Heart right ventricle (tissue), 16 donors: Measurements from ENCODE around the gene TPRG1L. TPM values are rescaled to one million over a fixed set of nuclear protein-coding genes. Genes with fewer than 3 reads are reported as not detected.

Experiments used
- ATAC-seq, 8 donors: fragments of 200-7000 bp; cut with Tn5 transposase; one replicate each; pipeline ENCODE4 v1.9.1; 2020; ENCODE audit warnings: mild to moderate bottlenecking in 8 of 8, moderate library complexity in 8 of 8, moderate number of reproducible peaks in 1 of 8
- DNase-seq, 2 donors: peaks; one replicate each; pipeline ENCODE4 v3.0.0-alpha.2; 2020
- H3K27ac ChIP-seq, 10 donors: fragments of 200-600 bp; sonication (generic) in 2 of 10; one replicate each; pipeline versions ENCODE4 v1.5.0 to v1.8.0; 2020 to 2022; ENCODE audit warnings: mild to moderate bottlenecking in 3 of 10
- H3K27me3 ChIP-seq, 7 donors: fragments of 200-600 bp; one replicate each; pipeline ENCODE4 v1.8.0; 2021 to 2022; ENCODE audit warnings: mild to moderate bottlenecking in 2 of 7
- H3K36me3 ChIP-seq, 9 donors: fragments of 200-600 bp; sonication (generic) in 1 of 9; one replicate each; pipeline versions ENCODE4 v1.5.0 to v1.8.0; 2020 to 2022; ENCODE audit warnings: mild to moderate bottlenecking in 2 of 9
- H3K4me1 ChIP-seq, 9 donors: fragments of 200-600 bp; sonication (generic) in 1 of 9; one replicate each; pipeline versions ENCODE4 v1.5.0 to v1.8.0; 2020 to 2022; ENCODE audit warnings: mild to moderate bottlenecking in 4 of 9
- H3K4me3 ChIP-seq, 10 donors: fragments of 200-600 bp; sonication (generic) in 2 of 10; one replicate each; pipeline versions ENCODE4 v1.5.0 to v1.8.0; 2020 to 2022; ENCODE audit warnings: mild to moderate bottlenecking in 7 of 10, moderate library complexity in 2 of 10
- H3K9me3 ChIP-seq, 11 donors: fragments of 200-600 bp in 10 of 11; sonication (generic) in 2 of 11; one replicate each; pipeline versions ENCODE4 v1.5.0 to v1.8.0; 2013 to 2022; ENCODE audit warnings: mild to moderate bottlenecking in 2 of 11, control low read depth in 1 of 11, moderate library complexity in 1 of 11
- WGBS, 2 donors: extraction: QIAGEN DNeasy Blood & Tissue Kit; methylation state at CpG; one replicate each; pipeline ENCODE4 v1.1.7; 2013; ENCODE audit warnings: inconsistent platforms in 1 of 2; 5-methylcytosine and 5-hydroxymethylcytosine counted together
- intact Hi-C, 10 donors: fragments of 100-400 bp; cut with DNase I; formaldehyde crosslinking; loops; one replicate each; pipeline versions ENCODE4 v1.11.1 to v1.14.2; 2022
- polyA plus RNA-seq, 2 donors: library from polyadenylated mRNA; stranded (reverse); fragments of 200-250 nt; gene quantifications; one replicate each; pipeline ENCODE4 v1.2.3, GENCODE V29; 2013
- total RNA-seq, 10 donors: library from RNA; stranded (reverse); fragmentation: NEBNext Ultra II Directional in 3 of 10; extraction: Animal tissue kit (Norgen Biotek cat#: 25700) in 3 of 10; gene quantifications; one replicate each; pipeline versions ENCODE4 v1.2.1 to v1.2.4, GENCODE V29; 2021 to 2023
- TF ChIP-seq, protein P1 (sequence below), 9 donors: fragments of 200-600 bp; sonication (generic) in 2 of 9; IDR thresholded peaks; one replicate each; pipeline versions ENCODE4 v1.5.0 to v1.8.0; 2021 to 2022; ENCODE audit warnings: antibody characterized with exemption in 9 of 9, mild to moderate bottlenecking in 5 of 9, moderate library complexity in 1 of 9
- donor health status: Arrhythmogenic right ventricular cardiomyopathy.
- donor health status: ischemic (EF 13 %, LVEDD 7.1; RV severe dilation, severe dysfunction).
- donor health status: healthy with polysubstance abuse.
- donor health status: DM: no; HTN: yes; CAD: no.
- donor health status: DM: no; HTN: no; CAD: no.
- donor health status: ischemic (EF 25% LVEDD 6.9; RV normal size, moderate dysfunction).
- donor health status: ischemic (EF 25% LVEDD 5.7; RV mildly dilated, moderate dysfunction).
- donor health status: healthy.
- donor health status: DM: yes; HTN: yes; CAD: no.
- donor health status: Ischemic cardiomyopathy.
- donor health status: ischemic (EF 35%, LVEDD 5.7; RV mildly dilated, moderate dysfunction).
- donor health status: nonischemic (EF 11% LVEDD 7.7; RV severe dilation, severe dysfunction).
- donor health status: DM: yes; HTN: yes; CAD: no.
- donor health status: PGD.
- donor health status: ischemic (EF 29% LVEDD 5.4; RV normal size, mild dysfunction).
- donor health status: nonischemic (EF 23%, LVEDD 6.1; RV moderate dilation, normal function).

Gene TPRG1L
- total and polyA plus RNA-seq, 12 donors, result 15.1 to 60.7 (median 49.0) TPM

DNA sequence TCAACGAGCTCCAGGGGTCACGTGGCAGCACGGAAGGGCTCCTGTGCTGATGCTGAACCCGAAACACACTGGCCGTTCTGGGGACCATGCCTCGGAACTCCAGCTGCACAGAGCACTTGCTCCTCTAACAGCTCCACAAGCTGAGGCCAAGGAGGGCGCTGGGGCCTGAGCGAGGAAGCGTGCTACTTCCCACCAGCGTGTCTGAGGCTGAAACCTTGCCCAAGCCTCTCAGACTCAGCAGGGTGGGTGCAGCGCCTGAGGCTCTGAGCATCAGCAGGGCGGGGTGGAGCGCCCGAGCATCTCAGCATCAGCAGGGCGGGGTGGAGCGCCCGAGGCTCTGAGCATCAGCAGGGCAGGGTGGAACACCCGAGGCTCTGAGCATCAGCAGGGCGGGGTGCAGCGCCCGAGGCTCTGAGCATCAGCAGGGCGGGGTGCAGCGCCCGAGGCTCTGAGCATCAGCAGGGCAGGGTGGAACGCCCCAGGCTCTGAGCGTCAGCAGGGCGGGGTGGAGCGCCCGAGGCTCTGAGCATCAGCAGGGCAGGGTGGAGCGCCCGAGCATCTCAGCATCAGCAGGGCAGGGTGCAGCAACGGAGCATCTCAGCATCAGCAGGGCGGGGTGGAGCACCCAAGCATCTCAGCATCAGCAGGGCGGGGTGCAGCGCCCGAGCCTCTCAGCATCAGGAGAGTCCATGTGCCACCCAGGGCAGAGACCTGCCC, 15.5 kb downstream of the TPRG1L start:
- Histone ChIP-seq H3K27me3 (no peaks in the 10 kb centered on the region), H3K36me3 (peaks cover 0 to 85% (median 25%) of the 10 kb centered on the region in 9 donors), H3K9me3 (no peaks in the 10 kb centered on the region), H3K4me3 (no peak overlapping the region), H3K27ac (no peak overlapping the region), H3K4me1 (no peaks in the 10 kb centered on the region)
- TF ChIP-seq, protein P1, sequence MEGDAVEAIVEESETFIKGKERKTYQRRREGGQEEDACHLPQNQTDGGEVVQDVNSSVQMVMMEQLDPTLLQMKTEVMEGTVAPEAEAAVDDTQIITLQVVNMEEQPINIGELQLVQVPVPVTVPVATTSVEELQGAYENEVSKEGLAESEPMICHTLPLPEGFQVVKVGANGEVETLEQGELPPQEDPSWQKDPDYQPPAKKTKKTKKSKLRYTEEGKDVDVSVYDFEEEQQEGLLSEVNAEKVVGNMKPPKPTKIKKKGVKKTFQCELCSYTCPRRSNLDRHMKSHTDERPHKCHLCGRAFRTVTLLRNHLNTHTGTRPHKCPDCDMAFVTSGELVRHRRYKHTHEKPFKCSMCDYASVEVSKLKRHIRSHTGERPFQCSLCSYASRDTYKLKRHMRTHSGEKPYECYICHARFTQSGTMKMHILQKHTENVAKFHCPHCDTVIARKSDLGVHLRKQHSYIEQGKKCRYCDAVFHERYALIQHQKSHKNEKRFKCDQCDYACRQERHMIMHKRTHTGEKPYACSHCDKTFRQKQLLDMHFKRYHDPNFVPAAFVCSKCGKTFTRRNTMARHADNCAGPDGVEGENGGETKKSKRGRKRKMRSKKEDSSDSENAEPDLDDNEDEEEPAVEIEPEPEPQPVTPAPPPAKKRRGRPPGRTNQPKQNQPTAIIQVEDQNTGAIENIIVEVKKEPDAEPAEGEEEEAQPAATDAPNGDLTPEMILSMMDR (IDR thresholded peaks at IDR 0.05), result no peak
- intact Hi-C loops, result no loop called here
- DNase-seq (no peak), ATAC-seq (no peak)
- 90 to 91% methylated on average over 36 of the region's 36 CpGs for WGBS, 2 donors

DNA sequence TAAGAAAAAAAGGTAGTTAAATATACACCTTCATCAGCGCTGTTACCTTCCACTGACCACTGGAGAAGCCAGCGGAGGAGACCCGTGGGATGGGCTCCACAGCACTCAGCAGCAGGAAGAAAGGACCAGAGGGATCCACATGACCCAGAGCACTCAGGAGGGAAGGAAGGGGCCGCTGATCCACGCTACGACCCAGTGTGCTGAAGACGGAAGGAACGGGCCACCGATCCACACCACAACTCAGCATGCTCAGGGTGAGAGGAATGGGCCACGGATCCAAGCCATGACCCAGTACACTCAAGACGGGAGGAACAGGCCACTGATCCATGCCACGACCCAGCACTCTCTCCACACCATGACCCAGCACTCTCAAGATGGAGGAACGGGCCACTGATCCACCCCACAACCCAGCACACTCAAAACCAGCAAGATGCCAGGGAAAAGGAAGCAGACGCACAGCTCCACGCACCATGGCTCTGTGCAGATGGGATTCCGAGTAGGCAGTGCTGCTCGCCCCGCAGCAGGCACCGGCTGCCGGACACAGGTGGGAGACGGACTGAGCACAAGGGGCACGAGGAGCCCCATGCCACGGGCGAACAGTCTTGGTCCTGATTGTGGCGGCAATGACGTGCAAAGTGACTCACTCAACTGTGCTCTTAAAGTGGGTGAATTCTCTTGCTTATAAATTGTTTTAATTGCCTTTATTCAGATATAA, 16.4 kb downstream of the TPRG1L start:
- DNase-seq, result no peak
- TF ChIP-seq, protein P1 (IDR thresholded peaks at IDR 0.05), result no peak
- H3K36me3 ChIP-seq, result peaks cover 0 to 85% (median 23%) of the 10 kb centered on the region in 9 donors

DNA sequence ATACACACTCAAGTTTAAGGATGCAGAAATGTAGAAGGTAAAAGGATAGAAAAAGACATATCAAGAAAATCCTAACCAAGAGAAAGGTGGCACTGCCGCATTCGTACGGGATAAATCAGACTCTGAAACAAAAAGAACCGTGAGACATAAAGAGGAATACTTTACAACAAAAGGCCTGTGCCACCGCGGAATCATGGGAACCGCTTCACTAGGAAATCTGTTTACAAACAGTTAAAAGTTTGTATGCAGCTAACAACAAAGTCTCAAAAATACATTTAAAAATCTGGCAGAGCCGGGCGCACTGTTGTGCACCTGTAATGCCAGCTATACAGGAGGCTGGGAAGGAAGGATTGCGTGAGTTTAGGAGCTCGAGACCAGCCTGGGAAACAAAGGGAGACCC, 17.0 kb downstream of the TPRG1L start:
- no peak for ATAC-seq
- whole genome bisulfite sequencing, 2 donors, result 95 to 96% methylated on average over 11 of the region's 11 CpGs
- DNase-seq, result no peak
- Histone ChIP-seq H3K4me3 (no peak overlapping the region), H3K36me3 (peaks cover 0 to 85% (median 27%) of the 10 kb centered on the region in 9 donors), H3K27me3 (no peaks in the 10 kb centered on the region), H3K9me3 (no peaks in the 10 kb centered on the region), H3K4me1 (no peaks in the 10 kb centered on the region), H3K27ac (no peak overlapping the region)
- TF ChIP-seq, protein P1 (IDR thresholded peaks at IDR 0.05), result no peak
- intact Hi-C loops, result no loop called here

More for the DNA sequence above, 16.4 kb downstream of the TPRG1L start:
- Histone ChIP-seq H3K27me3 (no peaks in the 10 kb centered on the region), H3K4me1 (no peaks in the 10 kb centered on the region), H3K9me3 (no peaks in the 10 kb centered on the region), H3K4me3 (no peak overlapping the region), H3K27ac (no peak overlapping the region)
- 96 to 97% methylated on average over 26 of the region's 26 CpGs for WGBS, 2 donors
- peak in 1 of 8 donors; percentile 25 for ATAC-seq
- intact Hi-C loops, result no loop called here

DNA sequence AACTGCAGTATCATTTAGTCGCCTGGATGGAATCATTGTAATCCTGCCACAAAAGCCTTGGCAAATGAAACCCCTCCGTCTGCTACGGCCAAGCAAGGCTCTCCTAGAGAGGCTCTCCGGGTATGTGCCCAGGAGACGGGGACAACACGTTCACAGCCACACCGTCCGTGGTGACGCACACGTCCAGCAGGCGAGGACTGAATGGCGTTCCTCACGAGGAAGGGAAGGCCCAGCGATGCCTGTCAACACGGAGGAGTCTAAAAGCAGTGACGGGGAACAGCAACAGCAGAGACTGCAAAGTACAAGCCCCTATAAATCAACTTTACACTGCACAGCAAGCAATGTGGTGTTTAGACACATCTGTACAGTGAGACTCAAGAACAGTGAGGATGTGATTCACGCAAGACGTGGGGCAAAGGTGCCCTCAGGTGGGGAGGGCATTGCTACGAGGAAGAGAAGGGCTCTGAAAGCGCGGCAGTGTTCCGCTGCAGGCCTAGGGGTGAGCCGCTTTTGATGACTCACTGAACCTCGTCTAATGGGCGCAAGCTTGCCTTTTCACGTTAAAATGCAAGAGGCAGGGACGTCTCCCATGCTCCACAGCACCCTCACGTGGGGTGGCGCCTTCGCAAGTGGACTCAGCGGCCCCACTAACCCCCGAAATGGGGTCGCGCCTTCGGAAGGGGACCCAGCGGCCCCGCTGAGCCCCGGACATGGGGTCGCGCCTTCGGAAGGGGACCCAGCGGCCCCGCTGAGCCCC, 18.3 kb downstream of the TPRG1L start:
- TF ChIP-seq, protein P1 (IDR thresholded peaks at IDR 0.05), result no peak
- Histone ChIP-seq H3K4me1 (peaks cover 0 to under 1% (median 0%) of the 10 kb centered on the region in 9 donors), H3K27ac (no peak overlapping the region), H3K36me3 (peaks cover 0 to 85% (median 16%) of the 10 kb centered on the region in 9 donors), H3K9me3 (no peaks in the 10 kb centered on the region), H3K4me3 (no peak overlapping the region), H3K27me3 (no peaks in the 10 kb centered on the region)
- intact Hi-C loops, result no loop called here
- no peak for DNase-seq
- ATAC-seq, result no peak
- 89 to 91% methylated on average over 39 to 41 of the region's 43 CpGs for WGBS, 2 donors
